ENCODE results near the gene SMCO1.
A peak's percentile ranks its signal among the peaks of the same experiment; 100 is the strongest.

Gene SMCO1

DNA sequence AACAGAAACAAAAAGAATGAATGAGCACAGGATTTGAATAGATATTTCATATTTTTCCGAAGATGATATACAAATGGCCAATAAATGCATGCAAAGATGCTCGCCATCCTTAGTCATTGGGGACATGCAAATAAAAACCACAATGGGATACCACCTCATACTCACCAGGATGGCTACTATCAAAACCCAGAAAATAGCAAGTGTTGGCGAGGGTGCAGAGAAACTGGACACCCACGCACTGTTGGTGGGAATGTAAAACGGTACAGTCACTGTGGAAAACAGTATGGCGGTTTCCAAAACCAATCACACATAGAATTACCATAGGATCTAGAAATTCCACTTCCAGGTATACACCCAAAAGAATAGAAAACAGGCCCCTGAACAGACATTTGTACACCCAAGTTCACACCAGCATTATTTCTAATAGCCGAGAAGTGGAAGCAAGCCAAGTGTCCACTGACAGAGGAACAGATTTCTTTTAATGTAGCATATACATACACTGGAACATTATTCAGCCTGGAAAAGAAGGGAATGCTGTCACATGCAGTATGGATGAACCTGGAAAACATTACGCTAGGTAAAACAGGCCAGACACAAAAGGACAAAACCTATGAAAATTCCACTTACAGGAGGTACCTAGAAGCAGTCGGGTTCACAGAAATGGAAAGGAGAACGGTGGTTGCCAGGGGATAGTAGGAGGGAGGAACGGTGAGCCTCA, 15.2 kb downstream of the SMCO1 start:
- Histone ChIP-seq H3K36me3 (ENCODE audit: control insufficient read depth in 2 of 2, insufficient read depth in 1 of 2, low read length in 2 of 2) (no peaks in the 10 kb centered on the region), H3K4me3 (ENCODE audit: low read depth, low read length) (peak overlapping the region; percentile 42), H3K9me3 (ENCODE audit: control insufficient read depth, insufficient read depth, low read depth, low read length) (no peaks in the 10 kb centered on the region), H3K27ac (ENCODE audit: extremely low read depth, low read depth, low read length) (peak overlapping the region; percentile 35; the same call in 1 of the 2 replicates), H3K4me1 (ENCODE audit: control insufficient read depth, insufficient read depth, low read length) (no peaks in the 10 kb centered on the region)
- ChIA-PET POLR2A (no interaction called here), CTCF (no interaction called here)
- TF ChIP-seq ZFHX2 (tag by site-specific recombination; conservative IDR thresholded peaks at IDR 0.05) (peak; percentile 66), PRDM4 (tag by site-specific recombination; IDR thresholded peaks at IDR 0.05) (peak; percentile 55), ZBTB8A (tag by site-specific recombination; IDR thresholded peaks at IDR 0.05) (no peak), EGR2 (tag by site-specific recombination; IDR thresholded peaks at IDR 0.05; ENCODE audit: low read depth) (peak; percentile 37; the same call in 1 of the 2 replicates), ZNF654 (tag by site-specific recombination; IDR thresholded peaks at IDR 0.05; ENCODE audit: low read depth) (no peak), ZNF146 (tag by site-specific recombination; IDR thresholded peaks at IDR 0.05) (peak; percentile 98)
- TF ChIP-seq, protein P1, sequence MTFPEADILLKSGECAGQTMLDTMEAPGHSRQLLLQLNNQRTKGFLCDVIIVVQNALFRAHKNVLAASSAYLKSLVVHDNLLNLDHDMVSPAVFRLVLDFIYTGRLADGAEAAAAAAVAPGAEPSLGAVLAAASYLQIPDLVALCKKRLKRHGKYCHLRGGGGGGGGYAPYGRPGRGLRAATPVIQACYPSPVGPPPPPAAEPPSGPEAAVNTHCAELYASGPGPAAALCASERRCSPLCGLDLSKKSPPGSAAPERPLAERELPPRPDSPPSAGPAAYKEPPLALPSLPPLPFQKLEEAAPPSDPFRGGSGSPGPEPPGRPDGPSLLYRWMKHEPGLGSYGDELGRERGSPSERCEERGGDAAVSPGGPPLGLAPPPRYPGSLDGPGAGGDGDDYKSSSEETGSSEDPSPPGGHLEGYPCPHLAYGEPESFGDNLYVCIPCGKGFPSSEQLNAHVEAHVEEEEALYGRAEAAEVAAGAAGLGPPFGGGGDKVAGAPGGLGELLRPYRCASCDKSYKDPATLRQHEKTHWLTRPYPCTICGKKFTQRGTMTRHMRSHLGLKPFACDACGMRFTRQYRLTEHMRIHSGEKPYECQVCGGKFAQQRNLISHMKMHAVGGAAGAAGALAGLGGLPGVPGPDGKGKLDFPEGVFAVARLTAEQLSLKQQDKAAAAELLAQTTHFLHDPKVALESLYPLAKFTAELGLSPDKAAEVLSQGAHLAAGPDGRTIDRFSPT (tag by site-specific recombination; IDR thresholded peaks at IDR 0.05): no peak
- TF ChIP-seq, protein P2, sequence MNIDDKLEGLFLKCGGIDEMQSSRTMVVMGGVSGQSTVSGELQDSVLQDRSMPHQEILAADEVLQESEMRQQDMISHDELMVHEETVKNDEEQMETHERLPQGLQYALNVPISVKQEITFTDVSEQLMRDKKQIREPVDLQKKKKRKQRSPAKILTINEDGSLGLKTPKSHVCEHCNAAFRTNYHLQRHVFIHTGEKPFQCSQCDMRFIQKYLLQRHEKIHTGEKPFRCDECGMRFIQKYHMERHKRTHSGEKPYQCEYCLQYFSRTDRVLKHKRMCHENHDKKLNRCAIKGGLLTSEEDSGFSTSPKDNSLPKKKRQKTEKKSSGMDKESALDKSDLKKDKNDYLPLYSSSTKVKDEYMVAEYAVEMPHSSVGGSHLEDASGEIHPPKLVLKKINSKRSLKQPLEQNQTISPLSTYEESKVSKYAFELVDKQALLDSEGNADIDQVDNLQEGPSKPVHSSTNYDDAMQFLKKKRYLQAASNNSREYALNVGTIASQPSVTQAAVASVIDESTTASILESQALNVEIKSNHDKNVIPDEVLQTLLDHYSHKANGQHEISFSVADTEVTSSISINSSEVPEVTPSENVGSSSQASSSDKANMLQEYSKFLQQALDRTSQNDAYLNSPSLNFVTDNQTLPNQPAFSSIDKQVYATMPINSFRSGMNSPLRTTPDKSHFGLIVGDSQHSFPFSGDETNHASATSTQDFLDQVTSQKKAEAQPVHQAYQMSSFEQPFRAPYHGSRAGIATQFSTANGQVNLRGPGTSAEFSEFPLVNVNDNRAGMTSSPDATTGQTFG (tag by site-specific recombination; IDR thresholded peaks at IDR 0.05; ENCODE audit: borderline replicate concordance): no peak
- TF ChIP-seq, protein P3, sequence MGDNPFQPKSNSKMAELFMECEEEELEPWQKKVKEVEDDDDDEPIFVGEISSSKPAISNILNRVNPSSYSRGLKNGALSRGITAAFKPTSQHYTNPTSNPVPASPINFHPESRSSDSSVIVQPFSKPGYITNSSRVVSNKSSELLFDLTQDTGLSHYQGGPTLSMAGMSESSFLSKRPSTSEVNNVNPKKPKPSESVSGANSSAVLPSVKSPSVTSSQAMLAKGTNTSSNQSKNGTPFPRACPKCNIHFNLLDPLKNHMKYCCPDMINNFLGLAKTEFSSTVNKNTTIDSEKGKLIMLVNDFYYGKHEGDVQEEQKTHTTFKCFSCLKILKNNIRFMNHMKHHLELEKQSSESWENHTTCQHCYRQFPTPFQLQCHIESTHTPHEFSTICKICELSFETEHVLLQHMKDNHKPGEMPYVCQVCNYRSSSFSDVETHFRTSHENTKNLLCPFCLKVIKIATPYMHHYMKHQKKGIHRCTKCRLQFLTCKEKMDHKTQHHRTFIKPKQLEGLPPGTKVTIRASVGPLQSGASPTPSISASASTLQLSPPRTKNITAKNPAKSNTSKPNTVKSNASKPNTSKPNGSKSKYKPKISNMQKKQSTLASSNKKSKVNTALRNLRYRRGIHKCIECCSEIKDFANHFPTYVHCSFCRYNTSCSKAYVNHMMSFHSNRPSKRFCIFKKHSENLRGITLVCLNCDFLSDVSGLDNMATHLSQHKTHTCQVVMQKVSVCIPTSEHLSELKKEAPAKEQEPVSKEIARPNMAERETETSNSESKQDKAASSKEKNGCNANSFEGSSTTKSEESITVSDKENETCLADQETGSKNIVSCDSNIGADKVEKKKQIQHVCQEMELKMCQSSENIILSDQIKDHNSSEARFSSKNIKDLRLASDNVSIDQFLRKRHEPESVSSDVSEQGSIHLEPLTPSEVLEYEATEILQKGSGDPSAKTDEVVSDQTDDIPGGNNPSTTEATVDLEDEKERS (tag by site-specific recombination; IDR thresholded peaks at IDR 0.05): 0 out of 2 replicates have a peak, but pooled peaks have one; percentile 12

DNA sequence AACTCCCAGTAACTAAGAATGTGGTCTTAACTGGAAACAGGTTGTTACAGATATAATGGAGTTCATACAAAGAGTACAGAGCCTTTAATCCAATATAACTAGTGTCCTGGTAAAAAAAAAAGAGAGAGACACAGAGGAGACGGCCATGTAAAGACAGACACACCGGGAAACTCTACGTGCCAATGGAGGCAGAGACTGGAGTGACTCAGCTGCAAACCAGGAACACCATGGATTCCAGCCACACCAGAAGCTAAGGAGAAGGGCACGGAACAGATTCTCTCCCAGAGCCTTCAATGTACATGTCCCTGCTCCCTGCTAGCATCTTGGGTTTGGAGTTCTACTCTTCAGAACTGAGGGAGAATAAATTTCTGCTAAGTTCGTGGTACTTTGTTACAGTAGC, 16.1 kb downstream of the SMCO1 start:
- no peak overlapping the region for H3K27ac ChIP-seq (ENCODE audit: extremely low read depth, low read depth, low read length)
- ChIA-PET CTCF (no interaction called here), POLR2A (no interaction called here)
- H3K4me3 ChIP-seq (ENCODE audit: low read depth, low read length): peak overlapping the region; percentile 4; the same call in 1 of the 2 replicates
- no peaks in the 10 kb centered on the region for H3K4me1 ChIP-seq (ENCODE audit: control insufficient read depth, insufficient read depth, low read length)
- H3K9me3 ChIP-seq (ENCODE audit: control insufficient read depth, insufficient read depth, low read depth, low read length): no peaks in the 10 kb centered on the region
- H3K36me3 ChIP-seq (ENCODE audit: control insufficient read depth in 2 of 2, insufficient read depth in 1 of 2, low read length in 2 of 2): no peaks in the 10 kb centered on the region
- TF ChIP-seq ZNF610 (tag by site-specific recombination; IDR thresholded peaks at IDR 0.05; ENCODE audit: borderline replicate concordance): no peak
- TF ChIP-seq ZNF37A (tag by site-specific recombination; IDR thresholded peaks at IDR 0.05): no peak
- TF ChIP-seq ZNF433 (tag by site-specific recombination; IDR thresholded peaks at IDR 0.05; ENCODE audit: low read depth): no peak
- no peak for TF ChIP-seq RBAK (tag by site-specific recombination; IDR thresholded peaks at IDR 0.05)
- no peak for TF ChIP-seq PRDM4 (tag by site-specific recombination; IDR thresholded peaks at IDR 0.05)
- no peak for TF ChIP-seq ZNF600 (tag by site-specific recombination; IDR thresholded peaks at IDR 0.05)
- TF ChIP-seq ZNF211 (tag by site-specific recombination; IDR thresholded peaks at IDR 0.05; ENCODE audit: low read depth): no peak
- TF ChIP-seq, protein P4, sequence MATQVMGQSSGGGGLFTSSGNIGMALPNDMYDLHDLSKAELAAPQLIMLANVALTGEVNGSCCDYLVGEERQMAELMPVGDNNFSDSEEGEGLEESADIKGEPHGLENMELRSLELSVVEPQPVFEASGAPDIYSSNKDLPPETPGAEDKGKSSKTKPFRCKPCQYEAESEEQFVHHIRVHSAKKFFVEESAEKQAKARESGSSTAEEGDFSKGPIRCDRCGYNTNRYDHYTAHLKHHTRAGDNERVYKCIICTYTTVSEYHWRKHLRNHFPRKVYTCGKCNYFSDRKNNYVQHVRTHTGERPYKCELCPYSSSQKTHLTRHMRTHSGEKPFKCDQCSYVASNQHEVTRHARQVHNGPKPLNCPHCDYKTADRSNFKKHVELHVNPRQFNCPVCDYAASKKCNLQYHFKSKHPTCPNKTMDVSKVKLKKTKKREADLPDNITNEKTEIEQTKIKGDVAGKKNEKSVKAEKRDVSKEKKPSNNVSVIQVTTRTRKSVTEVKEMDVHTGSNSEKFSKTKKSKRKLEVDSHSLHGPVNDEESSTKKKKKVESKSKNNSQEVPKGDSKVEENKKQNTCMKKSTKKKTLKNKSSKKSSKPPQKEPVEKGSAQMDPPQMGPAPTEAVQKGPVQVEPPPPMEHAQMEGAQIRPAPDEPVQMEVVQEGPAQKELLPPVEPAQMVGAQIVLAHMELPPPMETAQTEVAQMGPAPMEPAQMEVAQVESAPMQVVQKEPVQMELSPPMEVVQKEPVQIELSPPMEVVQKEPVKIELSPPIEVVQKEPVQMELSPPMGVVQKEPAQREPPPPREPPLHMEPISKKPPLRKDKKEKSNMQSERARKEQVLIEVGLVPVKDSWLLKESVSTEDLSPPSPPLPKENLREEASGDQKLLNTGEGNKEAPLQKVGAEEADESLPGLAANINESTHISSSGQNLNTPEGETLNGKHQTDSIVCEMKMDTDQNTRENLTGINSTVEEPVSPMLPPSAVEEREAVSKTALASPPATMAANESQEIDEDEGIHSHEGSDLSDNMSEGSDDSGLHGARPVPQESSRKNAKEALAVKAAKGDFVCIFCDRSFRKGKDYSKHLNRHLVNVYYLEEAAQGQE (tag by site-specific recombination; IDR thresholded peaks at IDR 0.05): no peak
- TF ChIP-seq HOXA7 (CRISPR knock-in tag; IDR thresholded peaks at IDR 0.05; ENCODE audit: borderline replicate concordance): no peak
